ENCODE measurements around the gene FAM13C. TPM values are rescaled to one million over a fixed set of nuclear protein-coding genes. Genes with fewer than 3 reads are reported as not detected.

Gene FAM13C
- total and polyA plus RNA-seq, 2 of the 4 experiments (the other 2 are of a cell fraction) = 1.6 to 2.9 TPM

- Histone ChIP-seq H3K4me3 (ENCODE audit: insufficient read depth, low read depth, low read length) (no peak overlapping the region), H2BK20ac (ENCODE audit: low read depth, low read length) (no peak overlapping the region), H3K27me3 (ENCODE audit: control insufficient read depth, insufficient read depth, low read length) (no peaks in the 10 kb centered on the region), H2AFZ (replicated peaks; ENCODE audit: low read length, poor library complexity) (no peak overlapping the region), H3K4ac (ENCODE audit: low read depth, low read length) (no peak overlapping the region), H4K5ac (ENCODE audit: low read depth, low read length) (no peak overlapping the region), H3K36me3 (ENCODE audit: control insufficient read depth, insufficient read depth, low read length) (no peaks in the 10 kb centered on the region), H2BK120ac (ENCODE audit: low read depth, low read length) (no peak overlapping the region), H4K91ac (ENCODE audit: insufficient read depth, low read depth, low read length) (no peak overlapping the region), H3K9ac (ENCODE audit: low read depth, low read length) (no peak overlapping the region), H3K27ac (ENCODE audit: insufficient read depth, low read length) (no peak overlapping the region), H3K79me1 (ENCODE audit: low read depth in 1 of 2, low read length in 2 of 2) (no peaks in the 10 kb centered on the region), H3K18ac (ENCODE audit: low read depth, low read length) (no peak overlapping the region), H2BK15ac (ENCODE audit: low read depth, low read length) (no peak overlapping the region), H3K9me1 (ENCODE audit: insufficient read depth, low read length) (no peaks in the 10 kb centered on the region), H2AK9ac (replicated peaks; ENCODE audit: low read depth, low read length, poor library complexity) (no peak overlapping the region), H3K9me3 (ENCODE audit: control insufficient read depth, insufficient read depth, low read length) (no peaks in the 10 kb centered on the region), H4K20me1 (ENCODE audit: insufficient read depth, low read length) (no peaks in the 10 kb centered on the region), H3K56ac (ENCODE audit: extremely low read depth, insufficient read depth, low read length) (no peak overlapping the region), H4K8ac (ENCODE audit: low read depth in 2 of 2, low read length in 2 of 2) (no peak overlapping the region), H3K4me2 (ENCODE audit: low read depth, low read length) (no peak overlapping the region), H2BK5ac (ENCODE audit: low read depth, low read length, poor library complexity, severe bottlenecking) (no peak overlapping the region), H3K14ac (replicated peaks; ENCODE audit: low read depth, low read length) (no peak overlapping the region), H3K23ac (ENCODE audit: low read depth, low read length) (no peak overlapping the region), H3K4me1 (ENCODE audit: control insufficient read depth, insufficient read depth, low read length) (no peaks in the 10 kb centered on the region), H2AK5ac (ENCODE audit: low read depth, low read length) (no peak overlapping the region)
- intact Hi-C loops (cut with micrococcal nuclease) = loop anchor here (10.0 kb wide), 1 partner anchor 969 kb away; no protein-coding TSS in a partner anchor
- CTCF ChIA-PET = interaction anchor here (1.2 kb wide), 1 partner anchor 344 kb away, joined by 3 read pairs; no protein-coding TSS in a partner anchor
- no peak for DNase-seq
- in situ Hi-C loops (cut with MboI; ENCODE audit: low sequenced_read_pairs) = no loop called here
- BruUV-seq (replicated peaks) = no TSS peak
- no peak for ATAC-seq (ENCODE audit: low read depth)
- dilution Hi-C loops (cut with HindIII; ENCODE audit: low sequenced_read_pairs, unreplicated experiment) = no loop called here
- WGBS, 2 experiments (ENCODE audit: extremely low coverage in 2 of 2, insufficient read length in 1 of 2) = no CpG with 5 or more reads among the region's 4 CpGs
- no peak for TF ChIP-seq SMC3 (IDR thresholded peaks at IDR 0.05; ENCODE audit: low read depth, low read length)
- no peak for TF ChIP-seq ELK1 (IDR thresholded peaks at IDR 0.05; ENCODE audit: borderline replicate concordance, low read depth, low read length)
- no peak for TF ChIP-seq RFX5 (IDR thresholded peaks at IDR 0.05; ENCODE audit: low read depth, low read length)
- no peak for TF ChIP-seq MAZ (IDR thresholded peaks at IDR 0.05; ENCODE audit: borderline replicate concordance, low read depth, low read length)
- TF ChIP-seq MXI1 (IDR thresholded peaks at IDR 0.05; ENCODE audit: borderline replicate concordance, low read depth, low read length) = no peak
- no peak for TF ChIP-seq NFE2L2 (IDR thresholded peaks at IDR 0.05; ENCODE audit: low read depth, low read length)
- no peak for TF ChIP-seq POLR2A (IDR thresholded peaks at IDR 0.05; ENCODE audit: low read depth, low read length)
- no peak for TF ChIP-seq USF2 (IDR thresholded peaks at IDR 0.05; ENCODE audit: low read depth, low read length)
- no peak for TF ChIP-seq RCOR1 (IDR thresholded peaks at IDR 0.05; ENCODE audit: insufficient replicate concordance, low read length)
- no peak for TF ChIP-seq FOS (IDR thresholded peaks at IDR 0.05; ENCODE audit: low read depth, low read length)
- no peak for TF ChIP-seq CEBPB (IDR thresholded peaks at IDR 0.05; ENCODE audit: low read depth, low read length)
- TF ChIP-seq MAFK (IDR thresholded peaks at IDR 0.05; ENCODE audit: low read depth, low read length) = no peak
- TF ChIP-seq BHLHE40 (IDR thresholded peaks at IDR 0.05; ENCODE audit: low read depth, low read length) = no peak
- no peak for TF ChIP-seq RAD21 (IDR thresholded peaks at IDR 0.05; ENCODE audit: low read length)
- TF ChIP-seq CTCF (conservative IDR thresholded peaks at IDR 0.05; ENCODE audit: low read depth, low read length) = no peak
- POLR2A ChIA-PET (ENCODE audit: unreplicated experiment) = interaction anchor here (0.7 kb wide), 1 partner anchor 147 kb away, joined by 9 read pairs; no protein-coding TSS in a partner anchor
Measured at GRCh38 chr10:59236064-59236697, 126.2 kb downstream of the FAM13C start.
